Fibroblast of upper back skin (primary cell): ENCODE measurements around the gene NFKBIL1.
A peak's percentile ranks its signal among the peaks of the same experiment; 100 is the strongest.
"Not testable (repeated sequence)": the region's sequence is repeated elsewhere in the genome, so short reads cannot be mapped to it uniquely, and the experiment has no call there.

Experiments
- DNase-seq: peaks from one replicate; pipeline ENCODE4 v3.0.0-alpha.2; 2013

Gene NFKBIL1

DNA sequence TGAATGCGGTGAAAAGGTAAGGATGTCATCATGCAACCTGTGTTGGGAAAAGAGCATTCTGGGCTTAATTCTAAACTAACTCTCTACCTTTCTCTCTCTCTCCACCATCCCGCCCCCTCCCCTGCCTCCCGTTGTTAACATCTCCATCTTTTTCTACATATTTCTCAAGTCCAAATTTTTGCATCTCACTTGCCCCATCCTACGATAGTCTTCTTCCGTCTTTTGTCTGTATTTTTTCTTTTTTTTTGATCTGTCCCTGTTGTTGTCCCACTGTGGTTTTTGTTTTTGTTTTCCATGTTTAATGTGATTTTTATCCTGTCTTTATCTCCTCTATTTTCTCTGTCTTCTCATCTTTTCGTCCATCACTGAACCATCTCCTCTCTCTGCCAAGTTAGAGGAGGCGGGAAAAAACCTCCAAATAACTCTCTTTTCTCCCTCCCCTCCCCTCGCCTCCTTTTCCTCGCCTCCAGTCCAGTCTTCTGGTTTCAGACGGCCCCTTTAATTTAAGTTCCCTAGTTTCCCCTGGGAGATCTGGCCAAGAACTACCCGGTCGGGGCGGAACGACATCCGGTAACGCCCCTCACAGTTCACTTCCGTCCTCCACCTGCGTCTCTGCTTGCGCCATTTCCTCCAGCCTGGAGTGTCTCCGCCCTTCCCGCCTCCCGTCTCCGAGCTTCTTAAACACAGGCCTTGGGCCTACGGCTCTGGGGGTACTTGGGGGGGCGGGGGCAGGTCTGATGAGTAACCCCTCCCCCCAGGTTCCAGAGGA is at the start of gene NFKBIL1:
Gene NFKBIL1 (plus strand): TSS at position 651 of the 769 bp plus-strand sequence. CDS start 87 bp downstream, at position 738.
- peak; percentile 99 for DNase-seq

DNA sequence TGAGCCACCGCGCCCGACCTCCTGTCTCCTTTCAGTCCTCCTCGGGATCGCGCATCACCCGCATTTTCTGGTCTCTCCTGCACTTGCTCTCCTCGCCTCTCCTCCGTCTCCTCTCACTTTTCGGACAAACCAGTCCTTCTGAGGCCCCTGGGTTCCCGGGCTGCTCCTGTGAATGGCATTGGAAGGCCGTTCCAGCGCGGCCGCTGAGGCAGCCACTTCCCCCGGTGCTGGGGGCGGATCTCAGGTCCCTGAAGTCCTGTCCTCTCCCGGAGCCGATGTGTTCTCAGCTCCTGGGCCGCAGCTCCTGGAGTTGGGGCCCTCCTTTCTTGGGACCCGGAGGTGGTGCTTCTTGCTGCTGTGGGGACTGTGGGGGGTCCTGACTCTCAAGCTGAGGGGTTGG is 48.7 kb upstream of the NFKBIL1 start:
- DNase-seq: no peak

DNA sequence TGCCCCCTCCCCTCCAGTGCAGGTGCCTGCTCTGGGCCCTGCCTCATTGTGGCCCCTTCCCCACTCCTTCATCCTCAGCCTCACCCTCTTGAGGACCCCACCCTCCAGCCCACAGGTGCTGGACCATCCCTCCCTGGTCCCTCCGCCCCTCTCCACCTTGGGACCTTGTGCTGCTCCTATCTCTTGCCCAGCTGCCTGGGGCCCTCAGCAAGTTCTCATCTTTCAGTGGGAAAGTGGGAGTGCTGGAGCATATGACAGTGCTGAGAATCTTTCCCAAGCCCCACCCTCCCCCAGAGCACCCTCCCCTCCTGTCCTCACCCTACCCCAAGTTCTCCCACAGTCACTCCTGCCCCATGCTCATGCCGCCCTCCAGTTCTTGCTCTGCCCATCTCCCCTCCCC is 47.8 kb upstream of the NFKBIL1 start:
- DNase-seq: not testable (repeated sequence)

DNA sequence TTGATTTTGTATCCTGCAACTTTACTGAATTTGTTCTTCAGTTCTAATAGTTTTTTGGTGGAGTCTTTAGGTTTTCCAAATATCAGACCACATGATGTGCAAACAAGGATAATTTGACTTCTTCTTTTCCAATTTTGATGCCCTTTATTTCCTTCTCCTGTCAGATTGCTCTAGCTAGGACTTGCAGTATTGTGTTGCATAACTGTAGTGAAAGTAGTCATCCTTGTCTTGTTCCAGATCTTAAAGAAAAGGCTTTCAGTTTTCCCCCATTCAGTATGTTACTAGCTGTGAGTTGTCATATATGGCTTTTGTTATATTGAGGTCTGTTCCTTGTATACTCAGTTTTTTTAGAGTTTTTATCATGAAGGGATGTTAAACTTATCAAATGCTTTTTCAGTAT is 44.8 kb upstream of the NFKBIL1 start:
- DNase-seq: no peak

- not testable (repeated sequence) for DNase-seq
These were observed 38.4 kb upstream of the NFKBIL1 start for GRCh38 chr6:31509036-31509435.

- DNase-seq: no peak
These were observed 37.4 kb upstream of the NFKBIL1 start for GRCh38 chr6:31510007-31510406.

DNA sequence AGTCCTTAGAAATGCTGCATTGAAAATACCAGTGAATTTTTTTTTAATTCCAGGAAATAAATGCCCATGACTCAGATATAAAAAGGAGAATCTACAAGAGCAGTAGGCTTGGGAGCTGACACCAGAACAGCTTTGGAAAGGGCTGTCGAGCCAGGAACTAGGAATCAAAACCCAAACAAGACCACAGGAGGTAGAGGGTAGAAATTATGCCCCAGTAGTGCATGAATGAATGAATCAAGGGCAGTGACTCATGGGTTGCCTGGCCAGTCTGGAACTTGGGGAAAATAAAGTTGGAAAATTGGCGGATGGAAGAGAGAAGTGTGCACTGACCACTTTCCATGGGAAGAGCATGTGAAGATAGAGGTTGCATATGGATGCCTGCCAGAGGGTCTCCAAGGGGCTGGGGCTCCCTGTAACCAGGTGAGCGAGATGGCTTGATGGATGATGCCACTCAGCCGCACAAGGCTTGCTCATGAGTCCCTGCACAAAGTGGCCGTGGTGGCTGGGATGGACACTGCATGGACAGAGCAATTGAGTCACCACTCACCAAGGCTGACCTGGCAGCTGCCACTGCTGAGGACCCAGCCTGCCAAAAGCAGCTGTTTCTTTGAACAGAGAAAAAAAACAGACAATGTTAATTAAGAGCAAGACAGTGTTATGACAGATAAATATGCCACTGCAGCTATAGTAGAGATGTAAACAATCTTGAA is 33.8 kb upstream of the NFKBIL1 start:
- DNase-seq: no peak

GRCh38 chr6:31521835-31522234 is 25.6 kb upstream of the NFKBIL1 start:
- DNase-seq: no peak

DNA sequence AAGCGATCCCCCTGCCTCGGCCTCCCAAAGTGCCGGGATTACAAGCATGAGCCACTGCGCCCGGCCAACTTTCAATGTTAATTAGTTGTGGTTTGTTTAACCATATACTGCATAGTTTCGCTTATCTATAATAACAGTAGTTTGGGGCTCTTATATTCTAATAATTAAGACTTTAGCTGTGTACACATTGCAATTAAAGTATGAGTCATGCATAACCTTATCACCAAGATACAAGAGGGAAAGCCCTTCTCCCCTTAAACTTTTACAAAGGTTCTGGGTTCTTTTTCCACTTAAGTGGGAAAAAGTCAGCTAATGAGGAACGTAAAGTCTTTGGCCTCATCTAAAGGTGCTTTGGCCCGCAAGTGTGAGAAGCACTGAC is 21.9 kb upstream of the NFKBIL1 start:
- no peak for DNase-seq

- peak; percentile 27 for DNase-seq
These were observed 21.3 kb upstream of the NFKBIL1 start for GRCh38 chr6:31525932-31526591.

DNA sequence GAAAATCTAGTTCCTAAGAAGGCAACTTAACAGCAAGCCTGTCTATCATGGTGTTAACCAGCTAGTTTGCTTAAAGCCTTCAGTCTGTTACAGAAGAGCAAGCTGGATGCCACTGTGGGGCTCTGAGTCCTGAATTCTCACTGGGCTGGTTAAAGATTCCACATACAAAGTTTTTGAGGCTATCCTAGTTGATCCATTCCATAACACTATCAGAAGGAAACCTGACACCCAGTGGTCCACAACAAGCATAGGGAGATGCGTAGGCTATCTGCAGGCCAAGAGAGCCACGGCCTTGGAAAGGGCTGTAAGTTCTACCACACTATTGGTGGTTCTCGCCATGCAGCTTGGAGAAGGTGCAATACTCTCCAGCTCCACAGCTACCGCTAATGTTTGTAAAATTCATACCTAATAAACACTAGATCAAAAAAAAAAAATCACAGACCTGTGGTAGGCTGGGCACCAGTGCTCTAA is 19.1 kb upstream of the NFKBIL1 start:
- no peak for DNase-seq

GRCh38 chr6:31528821-31529328 is 18.5 kb upstream of the NFKBIL1 start, which contains the start of gene MCCD1:
Gene MCCD1 (plus strand): TSS chr6:31528962. CDS start chr6:31529015, 53 bp downstream.
- DNase-seq: no peak

GRCh38 chr6:31529329-31530150 is 17.9 kb upstream of the NFKBIL1 start:
- no peak for DNase-seq

- no peak for DNase-seq
These were observed 16.7 kb upstream of the NFKBIL1 start for GRCh38 chr6:31530659-31531058.

DNA sequence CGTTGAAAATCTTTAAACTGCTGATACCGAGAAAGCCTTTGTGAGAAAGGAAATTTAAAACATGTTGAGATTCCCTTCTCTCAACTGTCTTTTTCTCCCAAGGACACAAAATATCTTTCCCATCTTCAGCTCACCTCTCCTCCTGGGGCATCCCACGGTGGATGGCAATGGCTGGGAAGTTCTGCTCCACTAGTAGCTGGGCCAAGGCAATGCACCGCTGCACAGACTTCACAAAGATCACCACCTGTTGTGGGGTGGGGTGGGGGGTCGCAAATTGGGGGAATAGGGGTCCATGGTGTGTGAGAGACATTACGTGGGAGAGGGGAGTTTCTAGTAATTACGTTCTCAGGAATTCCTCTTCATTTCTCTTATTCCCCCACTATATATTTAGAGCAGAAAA is 16.2 kb upstream of the NFKBIL1 start:
- DNase-seq: no peak

DNA sequence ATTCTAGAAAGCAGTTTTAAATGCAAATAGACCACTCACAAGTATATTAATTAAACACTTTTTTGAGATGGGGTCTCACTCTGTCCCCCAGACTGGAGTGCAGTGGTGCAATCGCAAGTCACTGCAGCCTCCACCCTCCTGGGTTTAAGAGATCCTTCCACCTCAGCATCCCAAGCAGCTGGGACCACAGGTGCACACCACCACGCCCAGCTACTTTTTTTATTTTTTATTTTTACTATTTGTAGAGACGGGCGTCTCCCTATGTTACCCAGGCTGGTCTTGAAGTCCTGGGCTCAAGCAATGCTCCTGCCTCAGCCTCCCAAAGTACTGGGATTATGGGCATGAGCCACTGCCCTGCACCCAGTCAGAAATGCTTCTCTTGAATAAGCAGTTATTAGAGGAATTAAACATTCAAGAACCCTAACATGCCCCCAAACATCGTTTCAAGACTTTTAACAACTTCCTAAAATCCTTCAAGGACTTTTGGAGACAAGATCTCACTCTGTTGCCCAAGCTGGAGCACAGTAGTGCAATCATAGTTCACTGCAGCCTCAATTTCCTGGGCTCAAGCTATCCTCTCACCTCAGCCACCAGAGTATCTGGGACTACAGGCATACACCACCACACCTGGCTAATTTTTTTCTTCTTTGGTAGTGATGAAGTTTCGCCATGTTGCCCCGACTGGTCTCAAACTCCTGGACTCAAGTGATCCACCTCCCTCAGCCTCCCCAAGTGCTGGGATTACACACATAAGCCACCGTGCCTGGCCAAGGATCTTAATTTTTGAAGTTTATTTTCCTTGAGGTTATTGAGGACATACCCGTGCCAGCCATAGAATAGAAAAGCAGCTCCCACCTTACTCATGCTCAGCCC is 15.4 kb upstream of the NFKBIL1 start:
- no peak for DNase-seq

- DNase-seq: no peak
These were observed 14.6 kb upstream of the NFKBIL1 start for GRCh38 chr6:31532644-31533454.

GRCh38 chr6:31533455-31533841 is 14.0 kb upstream of the NFKBIL1 start:
- no peak for DNase-seq

GRCh38 chr6:31534011-31534410 is 13.4 kb upstream of the NFKBIL1 start:
- no peak for DNase-seq

DNA sequence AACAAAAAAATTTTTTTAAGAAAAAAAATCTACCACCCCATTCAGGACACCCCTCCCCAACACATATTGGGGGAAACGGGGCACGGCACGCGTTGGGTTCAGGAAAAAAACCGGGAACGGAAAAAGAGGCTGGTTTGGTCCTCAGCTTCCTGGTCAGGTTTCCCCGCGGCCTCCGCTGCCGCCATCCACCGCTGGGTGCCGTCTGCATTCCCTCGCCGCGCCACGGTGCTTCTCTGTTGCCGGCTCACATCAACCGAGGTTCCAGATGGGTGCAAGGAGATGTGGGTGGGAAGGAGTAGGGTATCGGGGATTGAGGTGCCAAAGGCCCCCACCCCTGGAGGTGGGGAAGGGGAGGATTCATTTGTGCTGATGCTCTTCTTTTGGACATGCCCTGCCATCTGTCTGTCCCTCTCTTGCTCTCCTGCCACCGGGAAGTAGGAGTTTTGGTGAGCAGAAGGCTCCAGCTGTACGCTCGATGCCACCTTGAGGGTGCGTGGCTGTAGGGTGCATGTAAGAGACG is 12.8 kb upstream of the NFKBIL1 start:
- no peak for DNase-seq
